Urinary bladder (tissue), 4 donors: Measurements from ENCODE around the gene CNKSR3. TPM values are rescaled to one million over a fixed set of nuclear protein-coding genes. Genes with fewer than 3 reads are reported as not detected.

ENCODE experiments used
- DNase-seq: peaks from one replicate; pipeline ENCODE4 v3.0.0-alpha.2; 2015; ENCODE audit errors: extremely low spot score
- H3K27ac ChIP-seq: one replicate; pipeline ENCODE4 v1.5.1; 2013; ENCODE audit warnings: low read depth, mild to moderate bottlenecking, moderate library complexity
- H3K36me3 ChIP-seq: one replicate; pipeline ENCODE4 v1.6.1; 2013; ENCODE audit warnings: mild to moderate bottlenecking, moderate library complexity; ENCODE audit not compliant: insufficient read depth
- H3K4me1 ChIP-seq: one replicate; pipeline ENCODE4 v1.6.1; 2013; ENCODE audit warnings: mild to moderate bottlenecking, moderate library complexity; ENCODE audit not compliant: insufficient read depth
- H3K4me3 ChIP-seq: one replicate; pipeline ENCODE4 v1.5.1; 2013; ENCODE audit warnings: low read depth, low read length
- WGBS: extraction: QIAGEN DNeasy Blood & Tissue Kit; methylation state at CpG from one replicate; pipeline ENCODE4 v1.1.7; 2013; 5-methylcytosine and 5-hydroxymethylcytosine counted together
- polyA plus RNA-seq: library from polyadenylated mRNA; stranded (reverse); fragments of 200-250 nt; gene quantifications from one replicate; pipeline ENCODE4 v1.2.3, GENCODE V29; 2013
- total RNA-seq: library from RNA; depleted of rRNA; stranded (reverse); fragments of >200 nt; gene quantifications from one replicate; pipeline ENCODE4 v1.2.3, GENCODE V29; 2014
- donor health status: healthy with polysubstance abuse.
- donor health status: healthy.

Gene CNKSR3
- total and polyA plus RNA-seq, 2 donors = 12.9 to 20.9 TPM

DNA sequence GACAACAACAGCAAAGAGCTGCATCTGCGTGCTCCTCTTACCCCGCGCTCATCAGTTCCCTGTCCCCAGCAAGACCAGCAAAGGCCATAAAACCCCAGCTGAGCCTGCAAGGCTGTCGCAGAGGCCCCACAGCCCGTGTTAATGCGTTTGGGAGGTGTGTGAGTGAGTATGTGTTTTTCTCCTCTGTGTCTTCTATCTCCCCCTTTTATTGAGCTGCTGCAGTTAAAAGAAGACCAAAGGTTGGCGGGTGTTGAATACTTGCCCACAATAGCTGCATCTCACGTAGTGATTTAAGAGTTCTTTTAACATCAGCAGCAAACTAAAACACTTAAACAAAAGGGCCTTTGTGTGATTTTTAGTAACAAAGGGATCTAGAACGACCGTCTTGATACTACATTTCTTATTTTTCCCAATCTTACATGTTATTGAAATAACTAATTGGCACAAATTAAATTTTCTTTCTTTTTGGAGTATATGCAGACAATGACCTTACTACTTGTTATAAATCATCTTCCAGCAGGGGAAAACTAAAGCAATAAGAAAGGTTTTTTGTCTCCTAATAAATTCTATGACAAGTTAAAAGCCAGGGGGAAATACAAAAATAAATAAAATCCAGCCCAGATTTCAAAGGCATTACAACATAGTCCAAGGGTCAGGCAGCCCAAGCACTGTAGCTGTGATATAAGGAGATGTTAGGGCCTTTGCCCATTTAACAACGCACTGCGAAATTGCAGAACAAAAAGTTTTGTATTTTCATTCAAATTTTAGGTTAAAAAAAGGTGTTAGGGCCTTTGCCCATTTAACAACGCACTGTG, 27.2 kb upstream of the CNKSR3 start:
- 78% methylated on average over 13 of the region's 13 CpGs for WGBS
- Histone ChIP-seq H3K36me3 (no peaks in the 10 kb centered on the region), H3K4me1 (no peaks in the 10 kb centered on the region), H3K4me3 (no peak overlapping the region), H3K27ac (no peak overlapping the region)
- peak; percentile 57 for DNase-seq

DNA sequence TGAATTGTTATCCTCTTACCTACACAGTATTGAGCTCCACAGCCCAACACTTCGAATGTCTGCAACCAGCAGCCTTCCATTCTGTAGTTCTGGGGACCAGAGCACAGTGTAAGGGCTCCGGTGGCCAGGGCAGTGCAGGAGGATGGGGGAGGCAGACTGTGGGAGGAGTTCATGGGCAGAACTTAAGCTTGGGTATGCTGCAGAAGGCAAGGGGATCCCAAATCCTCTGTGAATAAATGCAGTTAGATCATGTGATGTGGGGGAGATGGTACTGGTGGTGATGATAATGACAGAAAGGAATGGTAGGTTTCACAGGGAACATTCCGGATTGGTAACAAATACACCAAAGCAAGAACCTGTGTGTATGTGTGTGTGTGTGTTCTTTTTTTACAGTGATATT, 26.5 kb upstream of the CNKSR3 start:
- H3K4me3 ChIP-seq = no peak overlapping the region
- H3K27ac ChIP-seq = no peak overlapping the region
- DNase-seq = no peak
- H3K36me3 ChIP-seq = no peaks in the 10 kb centered on the region
- no peaks in the 10 kb centered on the region for H3K4me1 ChIP-seq
- WGBS = 89% methylated on average over 3 of the region's 3 CpGs

- Histone ChIP-seq H3K36me3 (no peaks in the 10 kb centered on the region), H3K4me1 (no peaks in the 10 kb centered on the region), H3K4me3 (no peak overlapping the region), H3K27ac (no peak overlapping the region)
- no peak for DNase-seq
- WGBS = 78% methylated on average over 7 of the region's 7 CpGs
These were observed 25.8 kb upstream of the CNKSR3 start for GRCh38 chr6:154536255-154536654.

DNA sequence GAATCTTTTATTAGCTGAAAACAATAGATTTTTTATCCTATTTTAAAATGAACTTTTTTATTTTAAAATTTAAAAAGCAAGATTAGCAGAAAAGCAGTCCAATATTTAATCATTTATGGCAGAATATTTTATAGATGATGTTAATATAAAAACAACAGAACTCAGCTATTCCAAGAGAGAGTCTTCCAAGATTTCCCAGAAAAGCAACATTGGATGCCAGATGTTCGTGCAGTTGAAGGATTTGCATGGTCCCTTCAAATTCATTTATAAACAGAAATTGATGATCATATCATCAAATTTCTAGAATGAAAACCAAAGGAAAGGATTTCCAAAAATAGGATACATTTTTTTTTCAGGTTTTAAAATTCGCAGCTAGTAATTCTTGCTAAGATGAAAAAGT, 25.4 kb upstream of the CNKSR3 start:
- H3K4me1 ChIP-seq = no peaks in the 10 kb centered on the region
- H3K4me3 ChIP-seq = no peak overlapping the region
- WGBS = 63% methylated on average over 2 of the region's 2 CpGs
- no peak overlapping the region for H3K27ac ChIP-seq
- H3K36me3 ChIP-seq = no peaks in the 10 kb centered on the region
- DNase-seq = no peak

DNA sequence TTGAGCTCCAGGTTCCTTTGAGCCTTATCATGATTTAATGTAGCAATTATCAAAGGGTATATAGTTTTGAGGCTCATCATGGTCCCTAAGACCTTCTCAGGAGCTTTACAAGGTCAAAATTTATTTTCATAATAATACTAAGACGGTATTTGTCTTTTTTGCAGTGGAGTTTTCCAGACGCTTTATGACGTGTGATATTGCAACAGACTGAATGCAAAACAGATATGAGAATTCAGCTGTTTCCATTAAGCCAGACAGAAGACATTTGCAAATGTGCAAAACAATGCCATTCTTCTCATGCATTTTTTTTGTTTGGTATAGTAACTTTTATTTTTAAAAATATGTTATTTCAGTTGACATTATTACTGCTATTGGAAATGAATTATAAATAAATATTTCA, 24.7 kb upstream of the CNKSR3 start:
- H3K36me3 ChIP-seq = no peaks in the 10 kb centered on the region
- no peak overlapping the region for H3K27ac ChIP-seq
- H3K4me1 ChIP-seq = no peaks in the 10 kb centered on the region
- no peak for DNase-seq
- no peak overlapping the region for H3K4me3 ChIP-seq
- WGBS = 78% methylated on average over 3 of the region's 3 CpGs

GRCh38 chr6:154534531-154534930, 24.0 kb upstream of the CNKSR3 start:
- DNase-seq = no peak
- 76% methylated on average over 2 of the region's 2 CpGs for WGBS
- H3K4me3 ChIP-seq = no peak overlapping the region
- H3K4me1 ChIP-seq = no peaks in the 10 kb centered on the region
- no peak overlapping the region for H3K27ac ChIP-seq
- H3K36me3 ChIP-seq = no peaks in the 10 kb centered on the region

DNA sequence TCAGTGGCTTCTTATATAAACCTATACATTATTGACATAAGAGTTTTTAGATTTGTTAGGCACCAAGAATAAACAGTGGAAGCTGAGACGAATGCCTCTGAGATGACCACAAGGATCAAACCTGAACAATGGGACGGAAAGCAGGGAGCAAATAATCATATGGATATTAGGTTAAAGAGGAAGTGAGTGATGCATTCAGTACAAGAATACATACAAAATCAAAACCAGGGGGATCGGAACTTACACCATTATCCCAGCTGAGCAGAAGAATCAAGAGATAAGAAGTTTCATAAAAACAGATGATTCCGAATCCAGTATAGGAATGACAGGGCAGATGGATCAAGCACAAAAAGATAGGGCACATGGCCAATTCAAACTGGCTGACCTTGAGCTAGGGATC, 21.9 kb upstream of the CNKSR3 start:
- no peak overlapping the region for H3K27ac ChIP-seq
- DNase-seq = no peak

GRCh38 chr6:154529957-154530356, 19.5 kb upstream of the CNKSR3 start:
- Histone ChIP-seq H3K27ac (no peak overlapping the region), H3K36me3 (no peaks in the 10 kb centered on the region), H3K4me1 (no peaks in the 10 kb centered on the region), H3K4me3 (no peak overlapping the region)
- WGBS = 96% methylated on average over 6 of the region's 6 CpGs
- no peak for DNase-seq

More for the DNA sequence above, 21.9 kb upstream of the CNKSR3 start:
- H3K36me3 ChIP-seq = no peaks in the 10 kb centered on the region
- WGBS = 90% methylated on average over 4 of the region's 4 CpGs
- H3K4me3 ChIP-seq = no peak overlapping the region
- H3K4me1 ChIP-seq = no peaks in the 10 kb centered on the region

DNA sequence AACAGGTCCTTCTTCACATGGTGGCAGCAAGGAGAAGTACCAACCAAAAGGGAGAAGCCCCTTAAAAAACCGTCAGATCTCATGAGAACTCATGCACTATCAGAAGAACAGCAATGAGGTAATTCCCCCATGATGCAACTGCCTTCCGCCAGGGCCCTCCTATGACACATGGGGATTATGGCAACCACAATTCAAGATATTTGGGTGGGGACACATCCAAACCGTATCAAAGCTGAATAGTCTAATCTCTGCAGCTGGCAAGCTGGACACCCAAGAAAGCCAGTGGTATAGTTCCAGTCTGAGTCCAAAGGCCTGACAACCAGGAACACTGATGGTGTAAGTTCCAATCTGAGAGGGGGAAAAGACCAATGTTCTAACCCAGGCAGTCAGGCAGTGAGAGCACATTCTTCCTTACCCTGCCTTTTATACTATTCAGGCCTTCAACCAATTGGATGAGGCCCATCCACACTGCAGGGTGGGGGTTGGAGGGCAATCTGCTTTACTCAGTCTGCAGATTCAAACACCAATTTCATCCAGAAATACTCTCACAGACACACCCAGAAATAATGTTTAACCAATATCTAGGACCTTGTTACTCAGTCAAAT, 17.9 kb upstream of the CNKSR3 start:
- Histone ChIP-seq H3K4me1 (no peaks in the 10 kb centered on the region), H3K27ac (no peak overlapping the region), H3K4me3 (no peak overlapping the region), H3K36me3 (no peaks in the 10 kb centered on the region)
- no peak for DNase-seq
- 81% methylated on average over 3 of the region's 3 CpGs for WGBS

DNA sequence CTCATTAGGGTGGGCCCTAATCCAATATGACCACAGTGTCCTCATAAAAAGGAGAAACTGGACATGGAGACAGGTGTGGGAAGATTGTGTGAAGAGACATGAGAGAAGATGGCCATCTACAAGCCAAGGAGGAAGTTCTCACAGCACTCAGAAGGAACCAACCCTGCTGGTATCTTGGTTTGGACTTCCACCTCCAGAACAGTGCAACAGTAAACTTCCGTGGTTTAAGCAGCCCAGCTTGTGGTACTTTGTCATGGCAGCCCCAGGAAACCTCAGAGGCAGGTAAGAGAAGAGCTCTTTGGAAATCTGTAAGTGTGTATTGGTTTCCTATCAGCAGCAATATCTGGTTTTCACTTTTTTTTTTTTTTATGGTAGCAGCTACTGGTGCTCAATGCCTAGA, 16.5 kb upstream of the CNKSR3 start:
- Histone ChIP-seq H3K36me3 (no peaks in the 10 kb centered on the region), H3K4me3 (no peak overlapping the region), H3K4me1 (no peaks in the 10 kb centered on the region), H3K27ac (no peak overlapping the region)
- no peak for DNase-seq
- WGBS = 87% methylated on average over 1 of the region's 1 CpG

DNA sequence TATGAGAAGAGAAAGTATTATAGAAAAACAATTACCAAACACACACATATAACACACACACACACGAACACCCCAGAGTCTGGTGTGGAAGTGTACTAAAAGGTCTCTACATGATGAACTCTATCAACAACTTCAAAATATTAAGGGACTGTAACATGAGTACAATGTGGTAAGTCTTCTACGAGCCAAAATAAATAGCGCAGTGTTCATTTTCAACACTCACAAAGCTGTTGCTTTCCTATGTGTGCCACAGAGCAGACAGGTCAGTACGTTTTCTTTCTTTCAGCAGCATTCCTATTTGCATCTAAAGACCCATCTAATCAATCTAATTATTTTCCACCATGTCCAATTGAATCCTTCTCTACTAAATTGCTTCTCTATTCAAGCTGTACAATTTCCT, 12.1 kb upstream of the CNKSR3 start:
- H3K4me1 ChIP-seq = no peaks in the 10 kb centered on the region
- H3K27ac ChIP-seq = no peak overlapping the region
- no peaks in the 10 kb centered on the region for H3K36me3 ChIP-seq

GRCh38 chr6:154521412-154521811, 10.9 kb upstream of the CNKSR3 start:
- DNase-seq = no peak
- no peak overlapping the region for H3K27ac ChIP-seq
- H3K36me3 ChIP-seq = no peaks in the 10 kb centered on the region
- no peak overlapping the region for H3K4me3 ChIP-seq
- WGBS = 82% methylated on average over 7 of the region's 7 CpGs
- no peaks in the 10 kb centered on the region for H3K4me1 ChIP-seq

More for the DNA sequence above, 12.1 kb upstream of the CNKSR3 start:
- WGBS = 90% methylated on average over 4 of the region's 4 CpGs
- DNase-seq = no peak
- no peak overlapping the region for H3K4me3 ChIP-seq

GRCh38 chr6:154520280-154520679, 9.8 kb upstream of the CNKSR3 start:
- Histone ChIP-seq H3K4me1 (no peaks in the 10 kb centered on the region), H3K4me3 (no peak overlapping the region), H3K36me3 (no peaks in the 10 kb centered on the region), H3K27ac (no peak overlapping the region)
- 43% methylated on average over 5 of the region's 5 CpGs for WGBS
- no peak for DNase-seq

GRCh38 chr6:154518396-154518795, 7.9 kb upstream of the CNKSR3 start:
- H3K4me1 ChIP-seq = no peaks in the 10 kb centered on the region
- WGBS = 84% methylated on average over 6 of the region's 6 CpGs
- no peak overlapping the region for H3K4me3 ChIP-seq
- no peak for DNase-seq
- H3K36me3 ChIP-seq = no peaks in the 10 kb centered on the region
- H3K27ac ChIP-seq = no peak overlapping the region
